Glutamatergic neuron (in vitro differentiated cells): ENCODE measurements around the gene FERMT3. TPM values are rescaled to one million over a fixed set of nuclear protein-coding genes. Genes with fewer than 3 reads are reported as not detected.

Source experiments
- DNase-seq: peaks from one replicate; pipeline ENCODE4 v3.0.0; 2022
- H3K27ac Mint-ChIP-seq: one replicate; pipeline ENCODE4 v1.8.0; 2020; ENCODE audit warnings: mild to moderate bottlenecking, mixed read lengths, inconsistent platforms; ENCODE audit not compliant: unreplicated experiment
- H3K27me3 Mint-ChIP-seq: one replicate; pipeline ENCODE4 v1.8.0; 2020; ENCODE audit warnings: mild to moderate bottlenecking, moderate library complexity, mixed read lengths, inconsistent platforms; ENCODE audit not compliant: unreplicated experiment
- H3K36me3 Mint-ChIP-seq: one replicate; pipeline ENCODE4 v1.8.0; 2020; ENCODE audit warnings: mild to moderate bottlenecking, mixed read lengths, inconsistent platforms; ENCODE audit not compliant: unreplicated experiment
- H3K4me1 Mint-ChIP-seq: one replicate; pipeline ENCODE4 v1.8.0; 2020; ENCODE audit warnings: mild to moderate bottlenecking, low read depth, mixed read lengths, inconsistent platforms; ENCODE audit not compliant: unreplicated experiment
- H3K4me3 Mint-ChIP-seq: one replicate; pipeline ENCODE4 v1.8.0; 2020; ENCODE audit warnings: mild to moderate bottlenecking, mixed read lengths, inconsistent platforms; ENCODE audit not compliant: unreplicated experiment
- H3K9me3 Mint-ChIP-seq: one replicate; pipeline ENCODE4 v1.8.0; 2020; ENCODE audit warnings: mild to moderate bottlenecking, moderate library complexity, mixed read lengths, inconsistent platforms; ENCODE audit not compliant: unreplicated experiment
- total RNA-seq: library from RNA; stranded (reverse); fragmentation: NEBNext Ultra II Directional; extraction: Animal tissue kit (Norgen Biotek cat#: 25700); gene quantifications from one replicate; pipeline ENCODE4 v1.2.1, GENCODE V29; 2021; ENCODE audit not compliant: unreplicated experiment
- TF ChIP-seq, protein P1 (sequence below): fragments of 200-600 bp; sonication (generic); IDR thresholded peaks from one replicate; pipeline ENCODE4 v1.5.0; 2021; ENCODE audit not compliant: partially characterized antibody, unreplicated experiment

FERMT3 gene
- total RNA-seq, 1 donor from 2014 or later, result 2.0 TPM

- Mint-ChIP-seq H3K27ac (no peak overlapping the region), H3K27me3 (no peaks in the 10 kb centered on the region), H3K4me1 (no peaks in the 10 kb centered on the region), H3K4me3 (peak overlapping the region; percentile 30), H3K9me3 (peaks cover 10% of the 10 kb centered on the region), H3K36me3 (no peaks in the 10 kb centered on the region)
- no peak for DNase-seq
- TF ChIP-seq, protein P1, sequence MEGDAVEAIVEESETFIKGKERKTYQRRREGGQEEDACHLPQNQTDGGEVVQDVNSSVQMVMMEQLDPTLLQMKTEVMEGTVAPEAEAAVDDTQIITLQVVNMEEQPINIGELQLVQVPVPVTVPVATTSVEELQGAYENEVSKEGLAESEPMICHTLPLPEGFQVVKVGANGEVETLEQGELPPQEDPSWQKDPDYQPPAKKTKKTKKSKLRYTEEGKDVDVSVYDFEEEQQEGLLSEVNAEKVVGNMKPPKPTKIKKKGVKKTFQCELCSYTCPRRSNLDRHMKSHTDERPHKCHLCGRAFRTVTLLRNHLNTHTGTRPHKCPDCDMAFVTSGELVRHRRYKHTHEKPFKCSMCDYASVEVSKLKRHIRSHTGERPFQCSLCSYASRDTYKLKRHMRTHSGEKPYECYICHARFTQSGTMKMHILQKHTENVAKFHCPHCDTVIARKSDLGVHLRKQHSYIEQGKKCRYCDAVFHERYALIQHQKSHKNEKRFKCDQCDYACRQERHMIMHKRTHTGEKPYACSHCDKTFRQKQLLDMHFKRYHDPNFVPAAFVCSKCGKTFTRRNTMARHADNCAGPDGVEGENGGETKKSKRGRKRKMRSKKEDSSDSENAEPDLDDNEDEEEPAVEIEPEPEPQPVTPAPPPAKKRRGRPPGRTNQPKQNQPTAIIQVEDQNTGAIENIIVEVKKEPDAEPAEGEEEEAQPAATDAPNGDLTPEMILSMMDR, result no peak
These were observed 32.7 kb upstream of the FERMT3 start for GRCh38 chr11:64173616-64174355.

DNA sequence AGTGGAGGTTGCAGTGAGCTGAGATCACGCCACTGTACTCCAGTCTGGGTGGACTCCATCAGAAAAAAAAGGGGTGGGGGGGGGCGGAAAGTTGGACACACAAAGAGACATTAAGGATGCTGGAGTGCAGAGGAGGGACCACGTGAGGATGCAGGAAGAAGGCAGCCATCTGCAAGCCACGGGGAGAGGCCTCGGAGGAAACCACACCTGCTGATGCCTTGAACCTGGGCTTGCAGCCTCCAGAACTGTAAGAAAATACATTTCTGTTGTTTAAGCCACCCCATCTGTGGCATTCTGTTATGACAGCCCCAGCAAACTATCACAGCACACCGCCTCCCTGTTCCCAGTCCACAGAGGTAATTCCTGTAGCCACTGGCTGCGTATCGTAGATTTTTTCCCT, 29.8 kb upstream of the FERMT3 start:
- Mint-ChIP-seq H3K4me1 (peaks cover 13% of the 10 kb centered on the region), H3K27me3 (no peaks in the 10 kb centered on the region), H3K9me3 (peaks cover 10% of the 10 kb centered on the region), H3K36me3 (no peaks in the 10 kb centered on the region), H3K27ac (no peak overlapping the region), H3K4me3 (no peak overlapping the region)
- no peak for DNase-seq
- TF ChIP-seq, protein P1, result no peak

- TF ChIP-seq, protein P1, result no peak
- Mint-ChIP-seq H3K9me3 (peaks cover 10% of the 10 kb centered on the region), H3K4me3 (no peak overlapping the region), H3K27ac (no peak overlapping the region), H3K4me1 (peaks cover 16% of the 10 kb centered on the region), H3K36me3 (no peaks in the 10 kb centered on the region), H3K27me3 (peaks cover 1% of the 10 kb centered on the region)
- no peak for DNase-seq
These were observed 28.3 kb upstream of the FERMT3 start for GRCh38 chr11:64178203-64178602.

DNA sequence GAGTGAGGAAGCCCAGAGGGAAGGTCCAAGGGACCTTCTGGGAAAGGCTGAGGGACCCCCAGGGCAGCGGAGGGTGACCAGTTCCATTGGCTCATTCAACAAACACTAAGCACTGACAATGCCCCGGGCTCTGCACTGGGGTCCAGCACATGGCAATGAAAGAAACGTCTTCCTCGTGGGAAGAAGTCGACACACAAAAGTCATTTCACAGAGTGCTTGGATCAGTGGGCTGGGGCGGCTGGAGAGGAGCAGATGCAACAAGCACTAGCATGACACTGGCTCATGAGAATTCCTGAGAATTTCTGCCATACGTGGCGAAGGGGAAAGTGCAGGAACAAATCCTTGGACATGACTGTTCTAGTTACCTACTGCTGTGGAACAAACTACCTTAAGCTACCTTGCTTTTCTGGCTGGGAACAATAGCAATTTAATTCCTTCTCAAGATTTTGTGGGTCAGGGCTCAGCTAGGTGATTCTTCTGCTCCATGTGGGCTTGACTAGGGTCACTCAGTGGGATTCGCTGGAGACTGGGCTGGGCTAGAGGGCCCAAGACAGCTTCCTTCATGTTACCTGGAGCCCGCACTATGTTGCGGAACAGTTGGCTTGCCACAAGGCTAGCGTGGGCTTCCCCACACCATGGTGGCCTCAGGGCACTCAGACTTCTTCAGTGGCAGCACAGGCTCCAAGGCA, 27.4 kb upstream of the FERMT3 start:
- Mint-ChIP-seq H3K27ac (no peak overlapping the region), H3K27me3 (peaks cover 1% of the 10 kb centered on the region), H3K36me3 (no peaks in the 10 kb centered on the region), H3K4me3 (no peak overlapping the region), H3K9me3 (peaks cover 10% of the 10 kb centered on the region), H3K4me1 (peaks cover 22% of the 10 kb centered on the region)
- TF ChIP-seq, protein P1, result no peak
- no peak for DNase-seq

DNA sequence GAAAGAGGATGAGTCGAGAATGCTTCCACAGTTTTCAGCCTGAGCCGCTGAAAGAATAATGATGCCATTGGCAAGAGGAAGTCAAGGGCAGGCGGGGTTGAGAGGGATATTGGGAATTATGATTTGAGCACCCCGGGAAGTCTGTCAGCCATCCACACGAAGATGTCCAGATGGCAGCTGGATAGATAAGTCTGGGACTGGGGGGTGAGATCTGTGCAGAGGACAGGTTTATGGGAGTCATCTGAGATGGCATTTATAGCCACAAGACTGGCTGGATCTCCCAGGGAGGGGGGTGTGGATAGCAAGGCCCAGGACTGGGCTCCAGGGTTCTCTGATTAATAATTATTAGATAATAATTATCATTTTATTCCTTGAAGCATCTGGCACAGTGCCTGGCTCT, 25.6 kb upstream of the FERMT3 start:
- H3K4me1 Mint-ChIP-seq, result peaks cover 22% of the 10 kb centered on the region
- peak overlapping the region; percentile 80 for H3K27ac Mint-ChIP-seq
- no peak for DNase-seq
- H3K27me3 Mint-ChIP-seq, result peaks cover 10% of the 10 kb centered on the region
- no peaks in the 10 kb centered on the region for H3K36me3 Mint-ChIP-seq
- peaks cover 12% of the 10 kb centered on the region for H3K9me3 Mint-ChIP-seq
- peak overlapping the region; percentile 71 for H3K4me3 Mint-ChIP-seq
- TF ChIP-seq, protein P1, result no peak
